ENCODE data around the gene SRSF8. TPM values are rescaled to one million over a fixed set of nuclear protein-coding genes. Genes with fewer than 3 reads are reported as not detected.

SRSF8 gene
- total RNA-seq, 2 donors from 2014 or later: 24.7 to 37.4 TPM

DNA sequence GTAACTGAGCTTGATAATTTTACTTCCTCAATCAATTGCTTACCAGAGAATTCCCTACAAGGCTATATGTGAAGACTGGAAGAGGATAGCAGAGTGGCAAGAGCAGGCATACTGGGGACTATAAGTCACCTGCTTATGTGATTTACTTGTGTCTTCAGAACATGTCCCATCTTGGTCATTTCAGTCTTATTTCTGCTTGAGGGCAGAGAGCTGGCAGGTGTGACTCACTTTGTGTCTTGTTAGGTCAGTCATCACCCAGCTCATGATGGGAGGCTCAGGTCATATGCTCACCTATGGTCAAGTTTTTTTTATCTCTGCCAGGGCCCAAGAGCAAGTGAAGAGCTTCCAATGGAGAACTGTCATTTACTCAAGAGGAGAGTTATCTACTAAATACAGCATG lies 6.2 kb downstream of the SRSF8 start:
- TF ChIP-seq, protein P1, sequence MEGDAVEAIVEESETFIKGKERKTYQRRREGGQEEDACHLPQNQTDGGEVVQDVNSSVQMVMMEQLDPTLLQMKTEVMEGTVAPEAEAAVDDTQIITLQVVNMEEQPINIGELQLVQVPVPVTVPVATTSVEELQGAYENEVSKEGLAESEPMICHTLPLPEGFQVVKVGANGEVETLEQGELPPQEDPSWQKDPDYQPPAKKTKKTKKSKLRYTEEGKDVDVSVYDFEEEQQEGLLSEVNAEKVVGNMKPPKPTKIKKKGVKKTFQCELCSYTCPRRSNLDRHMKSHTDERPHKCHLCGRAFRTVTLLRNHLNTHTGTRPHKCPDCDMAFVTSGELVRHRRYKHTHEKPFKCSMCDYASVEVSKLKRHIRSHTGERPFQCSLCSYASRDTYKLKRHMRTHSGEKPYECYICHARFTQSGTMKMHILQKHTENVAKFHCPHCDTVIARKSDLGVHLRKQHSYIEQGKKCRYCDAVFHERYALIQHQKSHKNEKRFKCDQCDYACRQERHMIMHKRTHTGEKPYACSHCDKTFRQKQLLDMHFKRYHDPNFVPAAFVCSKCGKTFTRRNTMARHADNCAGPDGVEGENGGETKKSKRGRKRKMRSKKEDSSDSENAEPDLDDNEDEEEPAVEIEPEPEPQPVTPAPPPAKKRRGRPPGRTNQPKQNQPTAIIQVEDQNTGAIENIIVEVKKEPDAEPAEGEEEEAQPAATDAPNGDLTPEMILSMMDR (IDR thresholded peaks at IDR 0.05): no peak
- DNase-seq (ENCODE audit: low spot score): no peak
- Histone ChIP-seq H3K9me3 (no peaks in the 10 kb centered on the region), H3K36me3 (no peaks in the 10 kb centered on the region), H3K27me3 (no peaks in the 10 kb centered on the region), H3K4me1 (peaks cover 0 to 32% of the 10 kb centered on the region in 2 donors), H3K27ac (no peak overlapping the region), H3K4me3 (no peak overlapping the region)

GRCh38 chr11:95074792-95075563 lies 8.3 kb downstream of the SRSF8 start:
- Histone ChIP-seq H3K27me3 (no peaks in the 10 kb centered on the region), H3K9me3 (no peaks in the 10 kb centered on the region), H3K4me1 (peaks cover 0 to 19% of the 10 kb centered on the region in 2 donors), H3K4me3 (no peak overlapping the region), H3K27ac (peak overlapping the region in 1 of 2 donors; percentile 43), H3K36me3 (no peaks in the 10 kb centered on the region)
- TF ChIP-seq, protein P1 (IDR thresholded peaks at IDR 0.05): no peak
- peak; percentile 68 for DNase-seq (ENCODE audit: low spot score)

- TF ChIP-seq, protein P1 (IDR thresholded peaks at IDR 0.05): no peak
- Histone ChIP-seq H3K4me1 (peaks cover 0 to 17% of the 10 kb centered on the region in 2 donors), H3K27ac (no peak overlapping the region), H3K9me3 (no peaks in the 10 kb centered on the region), H3K27me3 (no peaks in the 10 kb centered on the region), H3K36me3 (no peaks in the 10 kb centered on the region), H3K4me3 (no peak overlapping the region)
- DNase-seq (ENCODE audit: low spot score): no peak
Measured at GRCh38 chr11:95076416-95076815, 9.7 kb downstream of the SRSF8 start.

GRCh38 chr11:95076981-95077380 lies 10.3 kb downstream of the SRSF8 start:
- H3K4me3 ChIP-seq: no peak overlapping the region
- no peak for DNase-seq (ENCODE audit: low spot score)
- TF ChIP-seq, protein P1 (IDR thresholded peaks at IDR 0.05): no peak
- H3K9me3 ChIP-seq: no peaks in the 10 kb centered on the region
- H3K27me3 ChIP-seq: no peaks in the 10 kb centered on the region
- H3K27ac ChIP-seq: no peak overlapping the region
- peaks cover 0 to 17% of the 10 kb centered on the region in 2 donors for H3K4me1 ChIP-seq
- H3K36me3 ChIP-seq: no peaks in the 10 kb centered on the region

- TF ChIP-seq, protein P1 (IDR thresholded peaks at IDR 0.05): no peak
- Histone ChIP-seq H3K9me3 (no peaks in the 10 kb centered on the region), H3K27ac (no peak overlapping the region), H3K4me1 (peaks cover 0 to 17% of the 10 kb centered on the region in 2 donors), H3K36me3 (no peaks in the 10 kb centered on the region), H3K27me3 (no peaks in the 10 kb centered on the region), H3K4me3 (no peak overlapping the region)
- DNase-seq (ENCODE audit: low spot score): no peak
Measured at GRCh38 chr11:95078526-95078925, 11.8 kb downstream of the SRSF8 start.

Data from right atrium auricular region (tissue), 2 donors.